Testis (tissue), 2 donors: ENCODE data around the gene EIPR1.

Experiments used
- CTCF ChIP-seq, 3 experiments: fragments of 450-650 bp in 2 of 3; fragments of 200-600 bp in 1 of 3; sonication (generic) in 1 of 3; IDR thresholded peaks; one replicate each; pipeline ENCODE4 v1.5.1; 2016 to 2019; ENCODE audit warnings: antibody characterized with exemption in 3 of 3, mild to moderate bottlenecking in 2 of 3, moderate library complexity in 1 of 3
- POLR2A ChIP-seq: fragments of 450-650 bp; IDR thresholded peaks from one replicate; pipeline ENCODE4 v1.6.1; 2017; ENCODE audit warnings: antibody characterized with exemption, mild to moderate bottlenecking, moderate library complexity

- TF ChIP-seq POLR2A (no peak), CTCF (IDR thresholded peaks at IDR 0.05) (no peak)
Observed at GRCh38 chr2:3171564-3172264, 205.9 kb downstream of the EIPR1 start.
